ENCODE data around the gene ANKRD12.

- TF ChIP-seq CTCF (IDR thresholded peaks at IDR 0.05; ENCODE audit: low read depth, low read length, missing input control) (no peak), REST (IDR thresholded peaks at IDR 0.05) (no peak), ATF3 (IDR thresholded peaks at IDR 0.05) (no peak), EGR1 (IDR thresholded peaks at IDR 0.05; ENCODE audit: low read depth in 2 of 2) (no peak), ZBTB33 (IDR thresholded peaks at IDR 0.05) (no peak), FOXA1 (IDR thresholded peaks at IDR 0.05) (no peak), RAD21 (IDR thresholded peaks at IDR 0.05) (no peak), GABPA (IDR thresholded peaks at IDR 0.05 in 1 of 2, conservative IDR thresholded peaks at IDR 0.05 in 1 of 2) (no peak), JUND (IDR thresholded peaks at IDR 0.05) (no peak)
These were observed 41.1 kb upstream of the ANKRD12 start for GRCh38 chr18:9095297-9096006.

All from liver (tissue), 3 donors.